Heart left ventricle (tissue), 13 donors: ENCODE results near the gene TBX1.

ENCODE experiments used
- CTCF ChIP-seq, 12 donors: fragments of 200-600 bp; sonication (generic) in 4 of 12; IDR thresholded peaks; one replicate each; pipeline versions ENCODE4 v1.5.0 to v1.8.0; 2018 to 2022; ENCODE audit warnings: antibody characterized with exemption in 12 of 12, mild to moderate bottlenecking in 5 of 12
- POLR2A ChIP-seq, 2 donors: fragments of 450-650 bp; IDR thresholded peaks; one replicate each; pipeline ENCODE4 v1.6.1; 2017; ENCODE audit warnings: antibody characterized with exemption in 2 of 2, mild to moderate bottlenecking in 2 of 2, moderate library complexity in 2 of 2
- donor health status: ischemic (EF 13 %, LVEDD 7.1; RV severe dilation, severe dysfunction).
- donor health status: DM: no; HTN: yes; CAD: no.
- donor health status: DM: no; HTN: no; CAD: no.
- donor health status: ischemic (EF 25% LVEDD 6.9; RV normal size, moderate dysfunction).
- donor health status: ischemic (EF 25% LVEDD 5.7; RV mildly dilated, moderate dysfunction).
- donor health status: ischemic (EF 35%, LVEDD 5.7; RV mildly dilated, moderate dysfunction).
- donor health status: nonischemic (EF 11% LVEDD 7.7; RV severe dilation, severe dysfunction).
- donor health status: DM: yes; HTN: yes; CAD: no.
- donor health status: PGD.
- donor health status: ischemic (EF 29% LVEDD 5.4; RV normal size, mild dysfunction).
- donor health status: nonischemic (EF 23%, LVEDD 6.1; RV moderate dilation, normal function).

GRCh38 chr22:19743651-19744050, 16.9 kb upstream of the TBX1 start:
- no peak for TF ChIP-seq POLR2A (IDR thresholded peaks at IDR 0.05)
- TF ChIP-seq CTCF (IDR thresholded peaks at IDR 0.05): no peak
